Loucy (cell line): ENCODE measurements around the gene ST3GAL3.

Experiments used
- H2AFZ ChIP-seq: fragments of 200-600 bp; sonication (generic); 2 replicates; pipeline ENCODE4 v1.6.0; 2016; ENCODE audit warnings: antibody characterized with exemption, mild to moderate bottlenecking, low read length, moderate library complexity
- H3F3A ChIP-seq: fragments of 200-600 bp; 2 replicates; pipeline ENCODE4 v1.6.0; 2016; ENCODE audit warnings: antibody characterized with exemption, low read depth, mild to moderate bottlenecking
- H3K27me3 ChIP-seq: fragments of 200-600 bp; sonication (generic); 2 replicates; pipeline ENCODE4 v1.6.1; 2014; ENCODE audit warnings: low read length, mild to moderate bottlenecking; ENCODE audit not compliant: insufficient read depth, poor library complexity, severe bottlenecking
- H3K36me3 ChIP-seq: fragments of 200-600 bp; sonication (generic); 2 replicates; pipeline ENCODE4 v1.6.1; 2016; ENCODE audit warnings: low read length; ENCODE audit not compliant: insufficient read depth
- H3K4me1 ChIP-seq: fragments of 200-600 bp; sonication (generic); 2 replicates; pipeline ENCODE4 v1.5.1; 2014; ENCODE audit warnings: low read length, mild to moderate bottlenecking; ENCODE audit not compliant: insufficient read depth, poor library complexity, severe bottlenecking
- H3K4me2 ChIP-seq: fragments of 200-600 bp; sonication (generic); 2 replicates; pipeline ENCODE4 v1.6.0; 2014; ENCODE audit warnings: antibody characterized with exemption, low read length, low read depth, mild to moderate bottlenecking; ENCODE audit not compliant: poor library complexity, severe bottlenecking
- H3K4me3 ChIP-seq: fragments of 200-600 bp; sonication (generic); 2 replicates; pipeline ENCODE4 v1.5.1; 2014; ENCODE audit warnings: low read length, mild to moderate bottlenecking, mixed read lengths; ENCODE audit not compliant: poor library complexity, severe bottlenecking
- H3K79me2 ChIP-seq: fragments of 200-600 bp; sonication (generic); 2 replicates; pipeline ENCODE4 v1.6.1; 2014; ENCODE audit warnings: low read length; ENCODE audit not compliant: insufficient read depth
- H3K9ac ChIP-seq: fragments of 200-600 bp; sonication (generic); 2 replicates; pipeline ENCODE4 v1.6.0; 2014; ENCODE audit warnings: mild to moderate bottlenecking, low read depth, low read length, moderate library complexity; ENCODE audit not compliant: poor library complexity, severe bottlenecking
- H3K9me2 ChIP-seq: fragments of 200-600 bp; sonication (generic); replicated peaks from 2 replicates; pipeline ENCODE4 v1.6.1; 2016; ENCODE audit warnings: low read depth, low read length, mixed read lengths
- H3K9me3 ChIP-seq: fragments of 200-600 bp; sonication (generic); 2 replicates; pipeline ENCODE4 v1.6.1; 2014; ENCODE audit warnings: mild to moderate bottlenecking, antibody characterized with exemption, low read length, low read depth; ENCODE audit not compliant: insufficient read depth
- H4K20me1 ChIP-seq: fragments of 200-600 bp; sonication (generic); 2 replicates; pipeline ENCODE4 v1.6.0; 2014; ENCODE audit warnings: antibody characterized with exemption, low read length, mild to moderate bottlenecking; ENCODE audit not compliant: insufficient read depth, poor library complexity, severe bottlenecking
- EZH2phosphoT487 ChIP-seq: fragments of 200-600 bp; IDR thresholded peaks from 2 replicates; pipeline ENCODE4 v1.6.1; 2018; ENCODE audit warnings: antibody characterized with exemption, mild to moderate bottlenecking, moderate library complexity, borderline replicate concordance
- TF ChIP-seq, protein P1 (sequence below): fragments of 200-600 bp; sonication (generic); conservative IDR thresholded peaks from 2 replicates; pipeline ENCODE4 v1.5.1; 2014; ENCODE audit warnings: mild to moderate bottlenecking, antibody characterized with exemption, low read length

ST3GAL3 gene

DNA sequence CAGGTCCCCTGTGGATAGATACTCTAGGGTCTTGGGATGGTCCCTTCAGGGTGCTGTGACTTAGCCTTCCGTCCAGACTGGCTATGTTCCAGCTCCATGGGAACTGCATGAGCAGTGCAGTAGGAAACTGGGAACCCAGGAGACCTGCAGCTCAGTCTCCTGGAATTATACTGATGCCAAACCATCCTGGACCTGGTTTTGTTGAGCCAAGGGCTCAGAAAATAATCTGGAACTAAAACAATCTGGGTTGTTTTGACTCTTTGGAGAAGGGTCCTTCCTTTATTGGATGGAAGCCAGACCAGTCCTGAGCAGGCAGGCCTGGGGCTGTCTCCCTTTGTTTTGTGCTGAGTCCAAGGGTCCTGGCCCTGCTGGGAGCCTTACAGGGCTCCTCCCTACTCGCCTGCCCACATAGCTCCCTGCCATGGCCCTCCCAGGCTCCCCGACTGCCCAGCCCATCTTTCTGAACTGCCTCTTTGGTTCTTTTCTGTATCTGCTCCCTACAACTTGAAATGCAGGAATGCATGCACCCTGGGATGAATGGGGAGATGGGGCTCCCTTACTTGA lies 240.6 kb downstream of the ST3GAL3 start:
- no peaks in the 10 kb centered on the region for H3K36me3 ChIP-seq
- TF ChIP-seq EZH2phosphoT487, result no peak
- TF ChIP-seq, protein P1, sequence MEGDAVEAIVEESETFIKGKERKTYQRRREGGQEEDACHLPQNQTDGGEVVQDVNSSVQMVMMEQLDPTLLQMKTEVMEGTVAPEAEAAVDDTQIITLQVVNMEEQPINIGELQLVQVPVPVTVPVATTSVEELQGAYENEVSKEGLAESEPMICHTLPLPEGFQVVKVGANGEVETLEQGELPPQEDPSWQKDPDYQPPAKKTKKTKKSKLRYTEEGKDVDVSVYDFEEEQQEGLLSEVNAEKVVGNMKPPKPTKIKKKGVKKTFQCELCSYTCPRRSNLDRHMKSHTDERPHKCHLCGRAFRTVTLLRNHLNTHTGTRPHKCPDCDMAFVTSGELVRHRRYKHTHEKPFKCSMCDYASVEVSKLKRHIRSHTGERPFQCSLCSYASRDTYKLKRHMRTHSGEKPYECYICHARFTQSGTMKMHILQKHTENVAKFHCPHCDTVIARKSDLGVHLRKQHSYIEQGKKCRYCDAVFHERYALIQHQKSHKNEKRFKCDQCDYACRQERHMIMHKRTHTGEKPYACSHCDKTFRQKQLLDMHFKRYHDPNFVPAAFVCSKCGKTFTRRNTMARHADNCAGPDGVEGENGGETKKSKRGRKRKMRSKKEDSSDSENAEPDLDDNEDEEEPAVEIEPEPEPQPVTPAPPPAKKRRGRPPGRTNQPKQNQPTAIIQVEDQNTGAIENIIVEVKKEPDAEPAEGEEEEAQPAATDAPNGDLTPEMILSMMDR, result no peak
- peak overlapping the region; percentile 96 for H3K9ac ChIP-seq
- no peaks in the 10 kb centered on the region for H3K27me3 ChIP-seq
- peak overlapping the region; percentile 99 for H3K4me2 ChIP-seq
- no peaks in the 10 kb centered on the region for H4K20me1 ChIP-seq
- H3K4me1 ChIP-seq, result peaks cover 20% of the 10 kb centered on the region
- no peaks in the 10 kb centered on the region for H3F3A ChIP-seq
- H3K9me3 ChIP-seq, result no peaks in the 10 kb centered on the region
- H3K79me2 ChIP-seq, result peaks cover 17% of the 10 kb centered on the region
- H3K9me2 ChIP-seq, result no peaks in the 10 kb centered on the region
- H3K4me3 ChIP-seq, result peak overlapping the region; percentile 97
- H2AFZ ChIP-seq, result no peak overlapping the region

DNA sequence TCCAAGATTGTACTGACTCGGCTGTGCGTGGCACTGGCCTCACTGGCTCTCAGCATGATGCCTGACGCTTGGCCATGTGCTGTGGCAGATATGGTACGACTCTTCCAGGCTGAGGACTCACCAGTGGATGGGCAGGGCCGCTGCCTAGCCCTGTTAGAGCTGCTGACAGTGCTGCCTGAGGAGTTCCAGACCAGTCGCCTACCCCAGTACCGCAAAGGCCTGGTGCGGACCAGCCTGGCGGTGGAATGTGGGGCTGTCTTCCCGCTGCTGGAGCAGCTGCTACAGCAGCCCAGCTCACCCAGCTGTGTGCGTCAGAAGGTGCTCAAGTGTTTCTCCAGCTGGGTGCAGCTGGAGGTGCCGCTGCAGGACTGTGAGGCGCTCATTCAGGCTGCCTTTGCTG lies 242.3 kb downstream of the ST3GAL3 start:
- Histone ChIP-seq H2AFZ (no peak overlapping the region), H3K9me2 (no peaks in the 10 kb centered on the region), H3K27me3 (no peaks in the 10 kb centered on the region), H3K36me3 (no peaks in the 10 kb centered on the region), H3K79me2 (peaks cover 17% of the 10 kb centered on the region), H3K4me3 (no peak overlapping the region), H4K20me1 (no peaks in the 10 kb centered on the region), H3K4me1 (peaks cover 20% of the 10 kb centered on the region), H3K9ac (no peak overlapping the region), H3K4me2 (no peak overlapping the region), H3K9me3 (no peaks in the 10 kb centered on the region), H3F3A (no peaks in the 10 kb centered on the region)
- TF ChIP-seq, protein P1, result no peak
- TF ChIP-seq EZH2phosphoT487, result no peak

DNA sequence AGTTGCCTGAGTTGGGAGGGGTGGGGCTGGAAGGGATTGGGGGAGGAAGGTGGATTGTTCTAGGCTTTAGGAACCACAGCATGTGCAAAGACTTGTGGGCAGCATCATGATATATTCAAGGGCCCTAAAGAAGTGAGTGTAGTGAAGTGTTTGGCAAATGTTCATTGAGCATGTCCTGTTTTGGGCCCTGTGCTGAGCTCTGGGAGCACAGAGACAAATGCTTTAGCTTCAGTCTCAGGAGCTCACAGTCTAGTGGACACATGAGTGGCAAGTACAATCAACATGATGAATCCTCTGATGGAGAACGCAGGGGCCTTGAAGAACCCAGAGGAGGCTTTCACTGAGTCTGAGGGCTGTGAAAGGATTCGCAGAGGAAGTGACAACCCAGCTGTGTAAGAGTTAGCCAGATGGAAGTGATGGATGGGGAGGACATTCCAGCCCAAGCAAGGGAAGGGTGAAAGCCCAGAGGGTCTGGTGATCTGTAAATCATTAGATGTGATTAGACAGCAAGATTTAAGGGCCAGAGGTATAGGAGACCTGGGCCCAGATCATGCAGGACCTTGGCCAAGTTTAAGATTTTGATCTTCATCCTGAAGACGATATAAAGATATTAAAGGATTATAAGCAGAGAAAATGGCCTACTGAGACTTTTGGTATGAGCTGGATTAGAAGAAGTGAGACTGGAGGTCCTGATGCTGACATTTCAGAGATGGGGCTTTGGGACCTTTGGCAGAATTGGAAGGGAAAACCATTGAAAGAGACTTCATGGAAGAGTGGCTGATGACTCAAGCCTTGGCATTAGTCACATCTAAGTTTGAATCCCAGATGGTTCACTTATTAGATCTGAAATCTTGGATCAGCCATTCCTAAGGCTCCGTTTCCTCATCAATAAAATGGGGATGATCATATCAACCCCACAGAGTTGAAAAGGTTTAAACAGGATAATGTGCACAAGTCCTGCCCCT lies 244.0 kb downstream of the ST3GAL3 start:
- no peak overlapping the region for H2AFZ ChIP-seq
- H3K36me3 ChIP-seq, result no peaks in the 10 kb centered on the region
- TF ChIP-seq EZH2phosphoT487, result no peak
- TF ChIP-seq, protein P1, result no peak
- H3K4me3 ChIP-seq, result no peak overlapping the region
- no peak overlapping the region for H3K9ac ChIP-seq
- H3F3A ChIP-seq, result no peaks in the 10 kb centered on the region
- H3K27me3 ChIP-seq, result no peaks in the 10 kb centered on the region
- peaks cover 17% of the 10 kb centered on the region for H3K79me2 ChIP-seq
- H3K4me2 ChIP-seq, result no peak overlapping the region
- H3K4me1 ChIP-seq, result peaks cover 14% of the 10 kb centered on the region
- no peaks in the 10 kb centered on the region for H3K9me3 ChIP-seq
- no peaks in the 10 kb centered on the region for H3K9me2 ChIP-seq
- no peaks in the 10 kb centered on the region for H4K20me1 ChIP-seq
